Astrocyte (in vitro differentiated cells and primary cell): ENCODE data around the gene FBP1. TPM values are rescaled to one million over a fixed set of nuclear protein-coding genes. Genes with fewer than 3 reads are reported as not detected.
A peak's percentile ranks its signal among the peaks of the same experiment; 100 is the strongest.

ENCODE experiments used
- DNase-seq: peaks from one replicate; pipeline ENCODE4 v3.0.0-alpha.2; 2010; ENCODE audit warnings: low read depth
- FAIRE-seq: peaks from 2 replicates; lab custom pipeline; 2011; peaks lifted over from hg19 to GRCh38; lab: Jason Lieb, UNC
- H2AFZ ChIP-seq: 2 replicates; pipeline ENCODE4 v1.6.0; 2012; ENCODE audit warnings: low read depth, low read length, inconsistent platforms
- H3K27ac ChIP-seq: 2 replicates; pipeline ENCODE4 v1.5.1; 2011; ENCODE audit warnings: low read depth, low read length, inconsistent platforms
- H3K27me3 ChIP-seq: 2 replicates; pipeline ENCODE4 v1.6.0; 2011; ENCODE audit warnings: low read length, inconsistent platforms; ENCODE audit not compliant: insufficient read depth
- H3K36me3 ChIP-seq: 2 replicates; pipeline ENCODE4 v1.5.1; 2011; ENCODE audit warnings: low read length, inconsistent platforms; ENCODE audit not compliant: insufficient read depth
- H3K4me1 ChIP-seq: 2 replicates; pipeline ENCODE4 v1.5.1; 2011; ENCODE audit warnings: low read length, inconsistent platforms; ENCODE audit not compliant: insufficient read depth
- H3K4me2 ChIP-seq: 2 replicates; pipeline ENCODE4 v1.6.0; 2012; ENCODE audit warnings: low read length, inconsistent platforms
- H3K4me3 ChIP-seq: 2 replicates; pipeline ENCODE4 v1.5.1; 2011; ENCODE audit warnings: low read depth, mild to moderate bottlenecking, low read length, inconsistent platforms; ENCODE audit not compliant: insufficient read depth
- H3K79me2 ChIP-seq: 2 replicates; pipeline ENCODE4 v1.6.0; 2012; ENCODE audit warnings: mild to moderate bottlenecking, low read length, inconsistent platforms; ENCODE audit not compliant: insufficient read depth
- H3K9ac ChIP-seq: 2 replicates; pipeline ENCODE4 v1.6.0; 2012; ENCODE audit warnings: mild to moderate bottlenecking, low read length, inconsistent platforms
- H3K9me3 ChIP-seq: 2 replicates; pipeline ENCODE4 v1.5.1; 2012; ENCODE audit warnings: low read depth, mild to moderate bottlenecking, low read length, inconsistent platforms; ENCODE audit not compliant: insufficient read depth
- H4K20me1 ChIP-seq: 2 replicates; pipeline ENCODE4 v1.6.0; 2012; ENCODE audit warnings: low read length, inconsistent platforms; ENCODE audit not compliant: insufficient read depth
- H3K27ac Mint-ChIP-seq: one replicate; pipeline ENCODE4 v1.8.0; 2021; ENCODE audit warnings: mild to moderate bottlenecking, mixed read lengths; ENCODE audit not compliant: unreplicated experiment
- H3K27me3 Mint-ChIP-seq: one replicate; pipeline ENCODE4 v1.8.0; 2021; ENCODE audit warnings: low read depth, mixed read lengths; ENCODE audit not compliant: unreplicated experiment
- H3K36me3 Mint-ChIP-seq: one replicate; pipeline ENCODE4 v1.8.0; 2021; ENCODE audit warnings: low read depth, mixed read lengths; ENCODE audit not compliant: unreplicated experiment
- H3K4me1 Mint-ChIP-seq: one replicate; pipeline ENCODE4 v1.8.0; 2021; ENCODE audit warnings: low read depth, mixed read lengths; ENCODE audit not compliant: unreplicated experiment
- H3K4me3 Mint-ChIP-seq: one replicate; pipeline ENCODE4 v1.8.0; 2021; ENCODE audit warnings: mild to moderate bottlenecking, moderate library complexity, mixed read lengths; ENCODE audit not compliant: unreplicated experiment
- H3K9me3 Mint-ChIP-seq: one replicate; pipeline ENCODE4 v1.8.0; 2021; ENCODE audit warnings: mild to moderate bottlenecking, mixed read lengths; ENCODE audit not compliant: unreplicated experiment
- CTCF ChIP-seq: IDR thresholded peaks from 2 replicates; pipeline ENCODE4 v1.5.1; 2011; ENCODE audit warnings: low read depth, mild to moderate bottlenecking, inconsistent platforms, low read length, moderate library complexity; ENCODE audit not compliant: insufficient read depth
- EZH2 ChIP-seq: IDR thresholded peaks from 2 replicates; pipeline ENCODE4 v1.6.1; 2012; ENCODE audit warnings: mild to moderate bottlenecking, low read length, inconsistent platforms; ENCODE audit not compliant: insufficient read depth
- total RNA-seq: library from RNA; stranded (reverse); gene quantifications from 2 replicates; pipeline ENCODE4 v1.2.1, GENCODE V29; 2021

FBP1 gene
- total RNA-seq, 1 donor from 2014 or later = 0.25 TPM

- Histone ChIP-seq H3K4me1 (no peaks in the 10 kb centered on the region), H3K4me2 (peak overlapping the region; percentile 50), H3K79me2 (no peaks in the 10 kb centered on the region), H3K4me3 (no peak overlapping the region), H2AFZ (peak overlapping the region; percentile 10), H3K27me3 (no peaks in the 10 kb centered on the region), H4K20me1 (no peaks in the 10 kb centered on the region), H3K9ac (no peak overlapping the region), H3K9me3 (no peaks in the 10 kb centered on the region), H3K36me3 (no peaks in the 10 kb centered on the region), H3K27ac (no peak overlapping the region)
- Mint-ChIP-seq H3K4me1 (peaks cover 13% of the 10 kb centered on the region), H3K27me3 (peaks cover 20% of the 10 kb centered on the region), H3K9me3 (peaks cover 2% of the 10 kb centered on the region), H3K27ac (peak overlapping the region; percentile 23), H3K4me3 (no peak overlapping the region), H3K36me3 (peaks cover 2% of the 10 kb centered on the region)
- FAIRE-seq (no peak), DNase-seq (peak; percentile 41)
- no peak for TF ChIP-seq CTCF
- no peak for TF ChIP-seq EZH2
Measured at GRCh38 chr9:94586814-94587213, 52.5 kb downstream of the FBP1 start.

- peaks cover 2% of the 10 kb centered on the region for H3K9me3 Mint-ChIP-seq
- Histone ChIP-seq H2AFZ (no peak overlapping the region), H3K27ac (no peak overlapping the region), H3K9me3 (no peaks in the 10 kb centered on the region), H3K9ac (no peak overlapping the region), H3K4me2 (peak overlapping the region; percentile 50), H3K4me3 (no peak overlapping the region), H4K20me1 (no peaks in the 10 kb centered on the region), H3K36me3 (no peaks in the 10 kb centered on the region), H3K27me3 (no peaks in the 10 kb centered on the region), H3K79me2 (no peaks in the 10 kb centered on the region), H3K4me1 (no peaks in the 10 kb centered on the region)
- no peak for TF ChIP-seq EZH2
- TF ChIP-seq CTCF = no peak
- peaks cover 17% of the 10 kb centered on the region for H3K27me3 Mint-ChIP-seq
- peaks cover 2% of the 10 kb centered on the region for H3K36me3 Mint-ChIP-seq
- no peak overlapping the region for H3K4me3 Mint-ChIP-seq
- peaks cover 13% of the 10 kb centered on the region for H3K4me1 Mint-ChIP-seq
- no peak overlapping the region for H3K27ac Mint-ChIP-seq
- no peak for DNase-seq
- no peak for FAIRE-seq
Measured at GRCh38 chr9:94586316-94586715, 53.0 kb downstream of the FBP1 start.

GRCh38 chr9:94584555-94584954 lies 54.8 kb downstream of the FBP1 start:
- H4K20me1 ChIP-seq = no peaks in the 10 kb centered on the region
- no peak overlapping the region for H3K4me2 ChIP-seq
- H3K9ac ChIP-seq = no peak overlapping the region
- H3K4me1 Mint-ChIP-seq = peaks cover 13% of the 10 kb centered on the region
- H3K4me3 Mint-ChIP-seq = no peak overlapping the region
- H3K27me3 ChIP-seq = no peaks in the 10 kb centered on the region
- no peaks in the 10 kb centered on the region for H3K79me2 ChIP-seq
- no peaks in the 10 kb centered on the region for H3K36me3 Mint-ChIP-seq
- H3K27me3 Mint-ChIP-seq = peaks cover 12% of the 10 kb centered on the region
- no peak overlapping the region for H2AFZ ChIP-seq
- H3K9me3 Mint-ChIP-seq = no peaks in the 10 kb centered on the region
- H3K4me3 ChIP-seq = no peak overlapping the region
- no peak for TF ChIP-seq EZH2
- no peak for TF ChIP-seq CTCF
- FAIRE-seq = no peak
- no peak overlapping the region for H3K27ac ChIP-seq
- H3K9me3 ChIP-seq = no peaks in the 10 kb centered on the region
- DNase-seq = no peak
- H3K36me3 ChIP-seq = no peaks in the 10 kb centered on the region
- H3K27ac Mint-ChIP-seq = no peak overlapping the region
- no peaks in the 10 kb centered on the region for H3K4me1 ChIP-seq
